Mesodermal cell (in vitro differentiated cells): ENCODE data around the gene ELMO1. TPM values are rescaled to one million over a fixed set of nuclear protein-coding genes. Genes with fewer than 3 reads are reported as not detected.

Source experiments
- H3K27ac ChIP-seq: 2 replicates; pipeline ENCODE4 v1.7.0; 2013; ENCODE audit warnings: mild to moderate bottlenecking, low read depth, low read length, moderate library complexity; ENCODE audit not compliant: severe bottlenecking
- H3K36me3 ChIP-seq: 2 replicates; pipeline ENCODE4 v1.7.1; 2013; ENCODE audit warnings: mild to moderate bottlenecking, low read length, moderate library complexity; ENCODE audit not compliant: control insufficient read depth, insufficient read depth
- H3K4me1 ChIP-seq: one replicate; pipeline ENCODE4 v1.7.1; 2013; ENCODE audit warnings: mild to moderate bottlenecking, low read length; ENCODE audit not compliant: insufficient read depth, control insufficient read depth, poor library complexity, severe bottlenecking
- H3K4me3 ChIP-seq: 2 replicates; pipeline ENCODE4 v1.7.0; 2013; ENCODE audit warnings: low read length, control low read depth, mild to moderate bottlenecking; ENCODE audit not compliant: insufficient read depth, poor library complexity, severe bottlenecking; ENCODE audit errors: extremely low read depth
- H3K9me3 ChIP-seq: 2 replicates; pipeline ENCODE4 v1.7.1; 2013; ENCODE audit warnings: mild to moderate bottlenecking, low read length, moderate library complexity; ENCODE audit not compliant: control insufficient read depth
- whole genome bisulfite sequencing, 2 experiments: methylation state at CpG; one replicate each; pipeline ENCODE4 v1.1.5; 2013; ENCODE audit warnings: missing lambda C conversion rate in 2 of 2; ENCODE audit not compliant: insufficient coverage in 2 of 2; 5-methylcytosine and 5-hydroxymethylcytosine counted together
- polyA plus RNA-seq, 2 experiments: library from polyadenylated mRNA; stranded (reverse); fragments of 50-300 nt; gene quantifications; one replicate each; pipeline ENCODE4 v1.2.3, GENCODE V29; 2013

ELMO1 gene, protein sequence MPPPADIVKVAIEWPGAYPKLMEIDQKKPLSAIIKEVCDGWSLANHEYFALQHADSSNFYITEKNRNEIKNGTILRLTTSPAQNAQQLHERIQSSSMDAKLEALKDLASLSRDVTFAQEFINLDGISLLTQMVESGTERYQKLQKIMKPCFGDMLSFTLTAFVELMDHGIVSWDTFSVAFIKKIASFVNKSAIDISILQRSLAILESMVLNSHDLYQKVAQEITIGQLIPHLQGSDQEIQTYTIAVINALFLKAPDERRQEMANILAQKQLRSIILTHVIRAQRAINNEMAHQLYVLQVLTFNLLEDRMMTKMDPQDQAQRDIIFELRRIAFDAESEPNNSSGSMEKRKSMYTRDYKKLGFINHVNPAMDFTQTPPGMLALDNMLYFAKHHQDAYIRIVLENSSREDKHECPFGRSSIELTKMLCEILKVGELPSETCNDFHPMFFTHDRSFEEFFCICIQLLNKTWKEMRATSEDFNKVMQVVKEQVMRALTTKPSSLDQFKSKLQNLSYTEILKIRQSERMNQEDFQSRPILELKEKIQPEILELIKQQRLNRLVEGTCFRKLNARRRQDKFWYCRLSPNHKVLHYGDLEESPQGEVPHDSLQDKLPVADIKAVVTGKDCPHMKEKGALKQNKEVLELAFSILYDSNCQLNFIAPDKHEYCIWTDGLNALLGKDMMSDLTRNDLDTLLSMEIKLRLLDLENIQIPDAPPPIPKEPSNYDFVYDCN
- polyA plus RNA-seq (2013, experiment 1 of 2) = 20.7 TPM
- 15.4 TPM for polyA plus RNA-seq (2013, experiment 2 of 2)

DNA sequence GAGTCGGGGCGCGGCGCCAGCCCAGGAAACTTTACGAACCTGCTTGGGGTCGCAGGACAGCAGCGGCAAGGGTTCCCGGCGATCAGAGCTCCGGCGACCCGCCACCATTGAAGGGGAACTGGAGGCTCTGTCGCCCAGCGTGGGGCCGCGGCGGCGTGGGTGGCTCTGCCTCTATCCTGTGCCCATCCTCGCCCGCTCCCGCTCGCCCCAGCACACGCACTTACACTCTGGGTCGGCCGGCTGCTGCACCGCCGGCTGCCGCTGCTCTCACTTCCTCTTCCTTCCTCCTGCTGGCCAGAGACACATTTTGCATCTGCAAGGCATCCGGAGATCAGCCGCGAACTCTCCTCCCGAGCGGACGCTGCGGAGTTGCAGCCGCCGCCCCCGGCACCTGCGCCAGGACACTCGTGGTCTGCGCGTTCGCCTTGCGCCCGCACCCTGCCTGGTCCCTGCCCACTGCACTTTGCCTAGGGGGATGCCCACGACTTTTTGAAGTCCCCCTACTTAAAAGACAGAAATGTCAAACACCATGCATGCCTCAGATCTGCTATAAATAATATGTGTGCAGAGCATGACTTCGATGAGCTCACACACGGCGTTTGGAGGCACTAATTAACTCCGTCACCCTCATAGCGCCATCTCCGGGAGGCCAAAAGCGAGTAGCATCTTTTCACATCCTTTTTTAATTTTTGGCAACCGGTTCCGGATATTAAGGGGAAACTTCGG, at the start of gene ELMO1:
TSS of gene ELMO1 (minus strand) at position 229 of the 726 bp plus-strand sequence. CDS start 106,174 bp downstream, outside the sequence.
- Histone ChIP-seq H3K9me3 (no peaks in the 10 kb centered on the region), H3K4me1 (peaks cover 14% of the 10 kb centered on the region), H3K4me3 (peak within 1 kb of the TSS; percentile 73), H3K27ac (peak within 1 kb of the TSS; percentile 43), H3K36me3 (no peaks in the 10 kb centered on the region)
- WGBS, 2 experiments = 0% methylated on average over 22 to 39 of the region's 56 CpGs

DNA sequence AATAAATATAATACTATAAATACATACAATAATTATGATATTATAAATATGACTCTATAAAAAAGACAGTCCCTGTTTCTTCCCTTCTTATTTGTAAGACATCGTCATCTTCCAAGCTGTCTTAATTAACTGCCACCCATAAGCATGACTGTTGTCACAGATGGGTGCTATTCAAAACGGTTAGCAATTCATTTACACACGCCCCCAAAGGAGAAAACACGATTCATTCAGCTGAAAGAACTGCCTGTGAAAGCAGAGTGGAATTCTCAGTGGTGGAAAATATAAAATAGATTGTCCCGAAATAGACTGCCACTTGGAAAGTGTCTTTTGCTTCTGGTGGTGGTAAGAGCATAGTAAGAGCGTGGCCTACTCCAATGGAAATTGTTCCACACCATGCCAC, 48.9 kb upstream of the ELMO1 start:
- H3K9me3 ChIP-seq = no peaks in the 10 kb centered on the region
- 91 to 93% methylated on average over 5 to 6 of the region's 6 CpGs for WGBS, 2 experiments
- H3K4me3 ChIP-seq = no peak overlapping the region
- H3K27ac ChIP-seq = no peak overlapping the region
- H3K36me3 ChIP-seq = no peaks in the 10 kb centered on the region
- H3K4me1 ChIP-seq = peaks cover 6% of the 10 kb centered on the region

DNA sequence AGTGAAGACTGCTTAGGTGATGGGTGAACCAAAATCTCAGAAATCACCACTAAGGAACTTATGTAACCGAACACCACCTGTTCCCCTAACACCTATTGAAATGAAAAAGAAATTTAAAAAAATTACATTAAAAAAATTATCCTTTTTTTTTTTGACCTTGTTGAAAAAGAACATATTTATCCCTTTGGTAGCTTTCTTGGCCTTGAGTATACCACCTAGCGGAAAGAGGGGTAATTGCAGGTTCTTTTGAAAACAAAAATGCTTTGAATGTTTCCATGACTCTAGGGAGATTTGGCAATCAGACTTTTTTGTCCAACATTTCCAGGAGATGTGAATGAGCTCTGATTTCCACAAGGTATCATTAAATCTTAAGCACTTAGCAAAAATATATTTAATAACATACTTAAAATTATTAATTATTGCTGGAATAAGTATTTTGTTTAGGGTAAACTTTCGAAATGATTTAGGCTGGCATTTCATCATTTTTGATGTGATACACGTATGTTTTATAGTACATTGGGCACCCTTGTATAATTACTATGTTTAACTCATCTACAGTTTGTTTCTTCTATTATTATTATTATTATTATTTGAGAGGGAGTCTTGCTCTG, 47.0 kb upstream of the ELMO1 start:
- Histone ChIP-seq H3K9me3 (no peaks in the 10 kb centered on the region), H3K4me3 (no peak overlapping the region), H3K27ac (no peak overlapping the region), H3K4me1 (peaks cover 6% of the 10 kb centered on the region), H3K36me3 (no peaks in the 10 kb centered on the region)
- WGBS, 2 experiments = 0 to 20% methylated on average over 1 of the region's 4 CpGs

DNA sequence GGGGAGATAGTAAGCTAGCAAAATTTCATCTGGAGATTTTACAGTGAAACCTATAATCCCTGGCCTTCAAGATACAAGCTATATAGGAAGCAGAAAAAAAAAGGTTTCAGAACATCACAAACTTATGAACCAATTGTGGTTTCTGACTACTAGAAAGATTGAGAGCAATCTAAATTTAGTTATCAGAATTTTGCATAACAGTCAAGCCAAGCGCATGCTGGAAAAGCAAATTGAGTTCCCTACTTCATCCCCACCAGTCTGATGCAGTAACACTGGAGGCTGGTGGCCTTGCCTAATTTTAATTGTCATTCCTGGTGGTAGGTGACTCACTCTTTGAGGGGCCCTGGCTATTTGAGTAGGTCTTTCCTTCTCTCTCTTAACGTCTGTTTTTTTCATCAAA, 46.3 kb upstream of the ELMO1 start:
- Histone ChIP-seq H3K27ac (no peak overlapping the region), H3K4me1 (peaks cover 6% of the 10 kb centered on the region), H3K9me3 (no peaks in the 10 kb centered on the region), H3K4me3 (no peak overlapping the region), H3K36me3 (no peaks in the 10 kb centered on the region)
- 83% methylated on average over 1 of the region's 2 CpGs; no CpG with 5 or more reads in 1 of the 2 experiments for WGBS, 2 experiments

DNA sequence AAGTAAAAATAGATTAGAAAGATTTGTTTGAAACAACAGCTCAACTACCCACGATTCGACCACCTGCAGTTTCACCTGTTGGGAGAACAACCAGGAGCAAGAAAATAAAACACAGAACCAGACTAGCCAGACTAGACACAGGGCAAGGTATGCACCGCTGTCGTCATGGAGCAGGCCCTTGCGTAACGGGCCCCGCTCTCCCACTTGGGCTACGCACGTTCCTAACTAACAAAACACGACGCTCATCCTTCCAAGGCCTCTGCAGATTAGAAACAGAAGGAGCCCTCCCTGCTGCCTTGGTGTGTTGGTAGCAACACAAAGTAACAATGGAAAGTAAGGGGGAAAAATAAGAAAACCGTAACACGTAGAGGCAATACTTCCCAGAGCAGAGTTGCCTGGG, 45.1 kb upstream of the ELMO1 start:
- H3K36me3 ChIP-seq = no peaks in the 10 kb centered on the region
- H3K9me3 ChIP-seq = no peaks in the 10 kb centered on the region
- no peak overlapping the region for H3K4me3 ChIP-seq
- 91 to 96% methylated on average over 8 to 13 of the region's 13 CpGs for WGBS, 2 experiments
- H3K27ac ChIP-seq = no peak overlapping the region
- peaks cover 6% of the 10 kb centered on the region for H3K4me1 ChIP-seq

DNA sequence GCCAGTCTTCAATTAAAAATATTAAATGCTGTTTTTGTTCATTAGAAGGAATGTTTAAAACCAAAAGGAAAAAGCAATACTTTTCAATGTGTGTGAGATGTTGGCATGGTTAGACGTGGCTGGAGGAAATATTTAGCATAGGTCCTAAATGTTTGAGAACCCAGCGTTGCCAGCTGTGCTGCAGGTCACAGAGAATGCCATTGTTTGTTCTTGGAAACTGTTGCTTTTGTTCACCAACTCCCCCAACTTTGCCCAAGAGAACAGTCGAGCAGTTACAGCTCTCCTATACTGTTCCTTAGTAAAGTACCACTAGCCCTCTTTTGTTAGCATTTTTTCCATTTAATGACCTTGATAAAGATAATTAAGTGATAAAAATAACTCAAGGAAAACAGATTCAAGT, 44.5 kb upstream of the ELMO1 start:
- no peak overlapping the region for H3K27ac ChIP-seq
- 82 to 100% methylated on average over 1 to 3 of the region's 3 CpGs for whole genome bisulfite sequencing, 2 experiments
- H3K9me3 ChIP-seq = peaks cover 6% of the 10 kb centered on the region
- peaks cover 6% of the 10 kb centered on the region for H3K4me1 ChIP-seq
- no peaks in the 10 kb centered on the region for H3K36me3 ChIP-seq
- no peak overlapping the region for H3K4me3 ChIP-seq

GRCh38 chr7:37491919-37492694, 43.4 kb upstream of the ELMO1 start:
- Histone ChIP-seq H3K27ac (no peak overlapping the region), H3K36me3 (no peaks in the 10 kb centered on the region), H3K9me3 (peaks cover 9% of the 10 kb centered on the region), H3K4me1 (peaks cover 6% of the 10 kb centered on the region), H3K4me3 (no peak overlapping the region)
- WGBS, 2 experiments = 86 to 97% methylated on average over 26 to 30 of the region's 36 CpGs

- Histone ChIP-seq H3K27ac (no peak overlapping the region), H3K36me3 (no peaks in the 10 kb centered on the region), H3K4me1 (no peaks in the 10 kb centered on the region), H3K9me3 (peaks cover 9% of the 10 kb centered on the region), H3K4me3 (no peak overlapping the region)
- 20% methylated on average over 1 of the region's 1 CpG; no CpG with 5 or more reads in 1 of the 2 experiments for WGBS, 2 experiments
Observed at GRCh38 chr7:37489703-37490102, 41.0 kb upstream of the ELMO1 start.

DNA sequence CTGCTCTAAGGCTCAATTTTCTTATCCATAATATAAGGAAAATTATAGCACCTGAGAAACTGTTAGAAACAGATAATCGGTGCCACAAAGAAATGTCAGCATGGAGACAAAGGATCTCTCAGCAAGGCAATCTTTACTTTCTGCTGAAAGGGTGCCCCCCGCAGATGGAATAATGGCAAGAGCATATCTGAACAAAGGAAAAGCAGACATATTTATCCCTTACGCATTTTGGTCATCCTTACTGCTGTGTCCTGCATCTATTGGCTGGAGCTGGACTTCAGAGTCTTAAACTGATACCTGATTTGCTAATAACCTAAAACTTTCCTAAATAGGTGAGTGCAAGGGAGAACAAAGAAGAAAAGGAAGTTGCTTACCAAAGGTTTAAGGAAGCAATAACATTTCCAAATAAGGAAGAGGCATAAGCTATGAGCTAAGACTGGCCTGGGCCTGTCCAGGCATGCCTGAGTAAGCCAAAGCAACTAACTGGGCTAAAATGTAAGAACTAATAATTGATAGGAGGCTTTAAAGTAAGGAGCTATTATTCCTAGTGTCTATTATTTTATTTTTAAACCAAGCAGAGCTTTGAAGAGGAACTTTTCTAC, 39.6 kb upstream of the ELMO1 start:
- Histone ChIP-seq H3K36me3 (no peaks in the 10 kb centered on the region), H3K4me3 (no peak overlapping the region), H3K9me3 (peaks cover 9% of the 10 kb centered on the region), H3K27ac (no peak overlapping the region), H3K4me1 (no peaks in the 10 kb centered on the region)
- 93 to 100% methylated on average over 3 of the region's 3 CpGs for WGBS, 2 experiments
